ENCODE measurements around the gene PTPA. TPM values are rescaled to one million over a fixed set of nuclear protein-coding genes. Genes with fewer than 3 reads are reported as not detected.
A peak's percentile ranks its signal among the peaks of the same experiment; 100 is the strongest.

PTPA gene
- total and polyA plus RNA-seq, 9 of the 15 experiments (the other 6 are each of a cell fraction or from before 2014, with no cell fraction given) = 1.7 to 121 (median 72.6) TPM

- in situ Hi-C loops (cut with MboI) = no loop called here
- no peak for TF ChIP-seq TRIM28 (IDR thresholded peaks at IDR 0.05)
- no peak for TF ChIP-seq ZNF311 (CRISPR knock-in tag; IDR thresholded peaks at IDR 0.05)
- TF ChIP-seq CGGBP1 (CRISPR knock-in tag; IDR thresholded peaks at IDR 0.05) = no peak
- TF ChIP-seq RBM22 (IDR thresholded peaks at IDR 0.05; ENCODE audit: low read depth, low read length, poor library complexity, severe bottlenecking) = peak; percentile 43
- no peak for TF ChIP-seq NR2C2 (CRISPR knock-in tag; IDR thresholded peaks at IDR 0.05)
- TF ChIP-seq NR2C2 (tag; IDR thresholded peaks at IDR 0.05) = peak; percentile 66
- TF ChIP-seq NR2C1 (IDR thresholded peaks at IDR 0.05) = peak; percentile 82
- peak; percentile 78 for TF ChIP-seq NR2C1 (tag; IDR thresholded peaks at IDR 0.05)
- TF ChIP-seq POLR2G (IDR thresholded peaks at IDR 0.05; ENCODE audit: low read depth, low read length) = 0 out of 2 replicates have a peak, but pooled peaks have one; percentile 13
- TF ChIP-seq TEAD4 (IDR thresholded peaks at IDR 0.05; ENCODE audit: low read length) = 0 out of 2 replicates have a peak, but pooled peaks have one; percentile 9
- TF ChIP-seq TEAD4 (CRISPR knock-in tag; IDR thresholded peaks at IDR 0.05; ENCODE audit: borderline replicate concordance) = no peak
- no peak for TF ChIP-seq JUNB (CRISPR knock-in tag; conservative IDR thresholded peaks at IDR 0.05)
- no peaks in the 10 kb centered on the region for H4K20me1 ChIP-seq (replicated peaks; ENCODE audit: control insufficient read depth, insufficient read depth, low read length)
Observed at GRCh38 chr9:129145841-129146292, 34.7 kb downstream of the PTPA start.

More at GRCh38 chr9:129145841-129146292, 34.7 kb downstream of the PTPA start:
- Histone ChIP-seq H3K4me2 (ENCODE audit: insufficient read depth, low read length) (no peak overlapping the region), H3K9me1 (ENCODE audit: control insufficient read depth, insufficient read depth, low read length) (no peaks in the 10 kb centered on the region), H3K36me3 (ENCODE audit: control insufficient read depth, insufficient read depth, low read length) (peaks cover 58% of the 10 kb centered on the region; the same call in 2 of the 3 replicates), H3K27ac (ENCODE audit: extremely low read depth, low read depth, low read length) (no peak overlapping the region), H3K9ac (ENCODE audit: insufficient read depth in 1 of 2, low read depth in 2 of 2, low read length in 2 of 2) (peak overlapping the region in 1 of 2 experiments; percentile 79; a peak in 2 of 4 replicates), H3K9me3 (replicated peaks; ENCODE audit: control insufficient read depth, insufficient read depth, low read depth, low read length) (no peaks in the 10 kb centered on the region), H3K79me2 (ENCODE audit: control insufficient read depth, insufficient read depth, low read length) (peaks cover 15% of the 10 kb centered on the region), H3K4me3 (no peak overlapping the region), H3K4me1 (replicated peaks in 1 of 2; ENCODE audit: control insufficient read depth in 2 of 2, insufficient read depth in 2 of 2, low read length in 2 of 2) (peaks cover 15 to 48% of the 10 kb centered on the region in 2 experiments), H2AFZ (ENCODE audit: low read depth, low read length) (no peak overlapping the region), H3K27me3 (ENCODE audit: control insufficient read depth in 2 of 2, insufficient read depth in 2 of 2, low read length in 2 of 2) (no peaks in the 10 kb centered on the region)
- no TSS peak for BruUV-seq (replicated peaks)
- no peak for DNase-seq (ENCODE audit: extremely low read depth in 1 of 4, low spot score in 3 of 4)
- ChIA-PET POLR2A (interaction anchor here (0.6 to 0.8 kb wide), 2 partner anchors 11 to 21 kb away, joined by 3 read pairs; no protein-coding TSS in a partner anchor), CTCF (ENCODE audit: low intra/inter-chr PET ratio) (no interaction called here)
- intact Hi-C loops (cut with micrococcal nuclease) = no loop called here
- 90% methylated on average over 2 of the region's 7 CpGs for WGBS (ENCODE audit: insufficient coverage, low coverage, missing lambda C conversion rate)
- ATAC-seq = no peak
- FAIRE-seq = no peak
